Embryonic facial prominence (tissue), 1 donor: ENCODE measurements around the gene PSMB7.

ENCODE experiments used
- DNase-seq: peaks from one replicate; pipeline ENCODE4 v3.0.0-alpha.2; 2016; ENCODE audit errors: extremely low spot score

The PSMB7 gene

DNA sequence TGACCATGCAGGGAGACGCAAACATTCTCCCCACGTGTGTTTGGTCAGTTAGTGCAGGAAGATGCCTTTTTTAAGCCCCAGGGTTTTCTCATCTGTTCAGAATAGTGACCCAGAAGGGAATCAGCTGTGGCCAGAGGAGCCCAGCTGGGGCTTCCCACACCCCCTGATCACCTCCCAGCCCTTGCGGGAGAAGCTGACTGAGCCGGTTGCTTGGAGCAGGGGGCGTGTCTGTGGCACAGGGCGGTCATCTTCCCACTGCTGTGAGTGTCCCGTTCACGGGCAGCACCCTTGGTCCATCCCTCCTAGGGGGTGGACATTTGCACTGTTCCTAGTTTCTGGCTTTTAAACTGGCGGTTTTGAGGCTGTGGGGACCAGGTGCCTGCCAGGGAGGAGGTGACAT is 87.8 kb downstream of the PSMB7 start:
- no peak for DNase-seq

DNA sequence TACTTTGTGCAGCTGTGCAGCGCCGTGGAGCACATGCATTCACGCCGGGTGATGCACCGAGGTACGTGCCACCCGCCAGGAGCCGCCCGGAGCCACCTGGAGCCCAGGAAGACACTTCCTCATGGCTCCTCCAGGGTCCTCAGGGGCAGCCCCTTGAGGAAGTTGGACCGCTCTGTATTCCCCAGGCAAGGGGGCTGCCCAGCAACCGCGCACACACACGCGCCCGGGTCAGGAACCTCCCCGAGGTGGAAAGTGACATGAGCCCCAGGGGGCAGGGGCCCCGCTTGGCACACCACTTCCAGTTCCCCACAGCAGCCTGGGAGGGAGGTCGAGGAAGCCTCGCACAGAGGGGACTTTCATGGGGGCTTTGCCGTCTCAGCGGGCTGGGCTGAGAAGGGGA is 88.9 kb downstream of the PSMB7 start:
- DNase-seq, result no peak

DNA sequence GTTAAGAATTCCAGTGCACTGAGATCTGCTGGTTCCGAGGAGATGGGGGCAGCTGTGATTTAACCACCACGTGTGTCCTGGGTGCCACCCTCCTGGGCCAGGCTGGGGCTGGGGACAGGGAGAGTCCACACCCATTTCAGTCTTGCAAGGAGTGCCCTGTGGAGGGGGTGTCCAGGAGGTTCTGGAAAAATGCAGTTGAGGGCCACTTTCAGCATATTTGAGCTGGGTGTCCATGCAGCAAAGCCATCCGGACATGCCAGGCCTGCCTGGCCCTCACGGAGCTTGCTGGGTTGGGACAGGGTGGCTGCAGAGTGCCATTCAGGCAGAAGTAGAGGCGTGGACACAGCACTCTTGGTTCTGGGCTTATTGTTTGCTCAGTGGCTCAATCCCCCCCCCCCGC is 89.4 kb downstream of the PSMB7 start:
- no peak for DNase-seq

DNA sequence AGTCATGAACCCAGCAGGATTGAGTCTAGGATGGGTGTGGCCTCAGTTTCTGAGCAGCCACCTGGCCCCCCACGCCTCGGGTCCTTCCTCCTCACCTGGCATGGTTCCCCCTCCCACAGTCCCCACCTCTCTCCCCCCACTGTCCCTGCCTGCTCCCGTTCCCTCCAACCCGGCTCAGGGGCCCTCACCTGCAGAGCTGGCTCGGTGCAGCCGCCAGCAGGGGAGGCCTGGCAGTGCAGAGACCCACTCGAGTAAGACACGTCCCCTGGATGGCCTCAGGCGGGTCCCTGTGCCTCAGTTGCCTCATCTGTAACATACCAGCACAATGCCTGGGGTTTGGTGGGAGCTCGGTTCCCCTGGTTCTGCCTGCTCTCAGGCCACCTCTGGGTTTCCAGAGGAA is 91.3 kb downstream of the PSMB7 start:
- no peak for DNase-seq

DNA sequence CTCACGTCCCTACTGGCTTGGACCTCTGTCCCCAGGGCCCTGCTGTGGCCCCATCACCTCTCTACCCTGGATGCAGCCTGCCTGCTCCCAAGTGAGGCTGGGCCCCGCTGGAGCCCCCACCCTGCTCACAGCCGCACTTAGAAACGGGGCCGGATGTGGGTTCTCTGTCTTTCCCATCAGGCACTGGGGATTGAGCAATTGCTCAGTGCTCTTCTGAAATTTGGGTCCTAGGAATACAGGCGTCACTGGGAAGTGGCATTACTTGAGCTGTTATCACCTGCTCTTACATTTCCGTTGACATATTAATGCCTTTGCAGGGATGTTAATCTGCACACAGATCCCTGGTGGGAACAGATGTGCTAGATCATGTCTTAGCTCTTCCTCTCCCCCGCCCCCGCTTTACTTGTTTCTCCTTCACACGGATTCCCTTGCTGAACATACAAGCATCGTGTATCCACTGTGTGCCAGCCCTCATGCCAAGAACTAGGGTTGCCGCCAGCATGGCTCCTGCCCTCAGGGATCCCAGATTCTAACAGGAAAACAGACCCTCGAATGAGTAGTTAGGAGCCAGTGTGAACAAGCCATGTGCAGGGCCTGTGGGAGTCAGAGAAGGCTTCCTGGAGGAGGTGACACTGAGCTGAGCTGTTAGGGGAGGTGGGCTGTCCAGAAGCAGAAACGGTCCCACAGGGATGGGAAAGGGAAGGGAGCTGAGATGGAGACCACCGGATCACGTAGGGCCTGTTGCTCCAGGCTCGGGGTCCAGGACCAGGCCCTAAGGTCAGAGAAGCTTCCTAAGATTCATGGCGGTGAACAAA is 92.4 kb downstream of the PSMB7 start:
- DNase-seq, result no peak

DNA sequence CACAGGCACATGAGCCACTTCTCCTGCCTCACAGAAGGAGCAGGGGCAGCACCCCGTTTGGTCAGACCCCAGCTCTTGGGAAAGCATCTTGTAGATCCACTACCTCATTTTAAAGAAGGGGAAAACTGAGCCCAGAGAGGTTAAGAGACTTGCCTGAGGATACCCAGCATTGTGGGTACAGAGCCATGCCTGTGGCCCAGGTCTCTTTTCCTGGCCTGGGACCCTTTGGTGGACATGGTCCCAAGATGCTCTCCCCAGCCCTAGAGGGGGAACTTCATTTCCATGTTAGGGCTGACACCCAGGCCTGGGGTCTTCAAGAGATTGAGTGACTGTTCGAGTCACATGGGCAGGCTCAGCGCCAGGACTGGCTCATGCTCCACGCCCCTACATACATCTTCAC is 93.3 kb downstream of the PSMB7 start:
- DNase-seq, result no peak

DNA sequence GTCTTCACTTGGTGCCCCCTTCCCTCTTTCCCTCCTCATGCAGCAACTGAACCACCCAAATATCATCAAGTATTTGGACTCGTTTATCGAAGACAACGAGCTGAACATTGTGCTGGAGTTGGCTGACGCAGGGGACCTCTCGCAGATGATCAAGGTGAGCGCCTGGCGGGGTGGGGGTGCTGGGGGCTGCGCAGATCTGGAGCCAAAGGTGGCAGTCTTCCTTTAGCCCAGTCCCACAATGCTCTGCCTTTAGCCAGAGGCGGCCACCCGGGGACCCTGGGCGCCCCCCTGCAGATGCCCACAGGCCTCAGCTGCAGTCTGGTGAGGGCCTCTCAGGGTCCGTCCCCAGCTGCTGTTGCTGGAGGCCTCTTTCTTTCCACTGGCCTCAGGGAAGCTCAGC is 93.8 kb downstream of the PSMB7 start:
- no peak for DNase-seq

DNA sequence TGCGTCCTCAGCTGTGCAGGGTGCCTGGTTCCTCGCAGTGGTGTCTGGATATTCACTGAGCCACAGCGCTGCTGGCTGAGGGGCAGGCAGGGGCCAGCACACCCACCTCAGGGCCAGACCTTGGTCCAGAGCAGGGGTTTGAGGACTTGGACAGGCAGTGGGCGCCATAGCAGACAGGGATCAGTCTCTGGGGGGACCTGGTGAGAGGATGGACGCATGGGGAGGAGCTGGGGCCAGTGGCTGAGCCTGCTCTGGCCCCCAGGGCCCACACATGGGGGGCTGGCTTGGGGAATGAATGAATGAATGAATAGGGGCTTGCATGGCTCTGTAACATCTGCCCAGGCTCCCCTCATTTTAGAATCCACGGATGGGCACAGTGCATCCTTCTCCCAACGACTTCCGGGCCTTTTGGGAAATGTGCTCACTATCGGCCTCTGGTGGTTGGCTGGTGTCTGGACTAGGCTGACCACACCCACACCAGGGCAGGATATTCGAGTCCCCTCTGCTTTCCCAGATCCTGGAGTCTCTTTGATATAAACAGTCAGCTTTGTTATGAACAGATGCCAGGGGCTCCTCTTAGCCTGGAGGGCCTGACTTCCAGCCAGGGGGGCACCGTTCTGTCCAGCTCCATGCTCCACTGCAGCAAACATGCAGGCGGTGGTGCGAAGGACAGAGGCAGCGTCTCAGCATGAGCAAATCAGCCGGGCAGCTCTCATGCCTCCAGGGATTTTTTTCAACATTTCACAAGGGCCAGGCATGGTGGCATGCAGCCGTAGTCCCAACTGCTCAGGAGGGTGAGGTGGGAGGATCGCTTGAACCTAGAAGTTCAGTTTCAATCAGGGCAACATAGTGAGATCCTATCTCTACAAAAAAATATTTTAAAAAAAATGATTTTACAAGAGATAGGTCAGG is 94.9 kb downstream of the PSMB7 start:
- DNase-seq, result no peak

DNA sequence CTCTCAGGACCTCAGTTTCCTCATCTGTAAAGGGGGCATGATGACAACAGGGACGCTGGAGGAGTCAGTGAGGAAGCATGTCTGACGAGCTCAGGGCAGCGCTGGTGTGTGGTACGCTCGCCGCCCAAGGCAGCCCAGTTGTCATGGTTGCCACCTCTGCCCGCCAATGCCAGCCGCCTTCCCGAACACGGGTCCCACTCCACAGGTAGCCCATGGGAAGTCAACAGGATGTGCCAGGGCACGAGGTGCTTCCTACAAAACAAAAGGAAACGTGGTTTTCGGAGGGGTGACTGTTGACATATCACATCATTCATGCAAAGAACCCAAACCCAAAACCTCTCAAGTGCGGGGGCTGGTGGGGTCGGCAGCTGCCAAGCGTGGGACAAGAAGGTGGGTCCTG is 99.4 kb downstream of the PSMB7 start:
- DNase-seq, result no peak

DNA sequence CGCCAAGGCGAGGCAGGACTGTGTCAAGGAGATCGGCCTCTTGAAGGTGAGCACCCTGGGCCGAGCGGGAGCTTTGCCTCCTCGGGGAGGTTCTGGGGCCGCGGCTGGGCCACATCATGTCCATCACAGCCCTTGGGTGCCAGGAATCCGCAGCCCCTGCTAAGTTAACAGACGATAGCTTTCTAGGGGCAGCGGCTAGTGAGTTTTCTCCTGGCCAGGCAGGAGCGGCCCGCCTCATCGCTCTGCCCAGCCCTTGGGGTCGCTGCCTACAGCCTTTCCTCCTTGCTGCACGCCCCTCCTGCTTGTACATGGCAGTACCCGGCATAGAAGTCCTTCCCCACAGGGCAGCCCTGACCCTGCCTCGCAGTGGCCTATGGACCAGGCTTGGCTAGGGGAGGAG is 101.3 kb downstream of the PSMB7 start:
- no peak for DNase-seq

DNA sequence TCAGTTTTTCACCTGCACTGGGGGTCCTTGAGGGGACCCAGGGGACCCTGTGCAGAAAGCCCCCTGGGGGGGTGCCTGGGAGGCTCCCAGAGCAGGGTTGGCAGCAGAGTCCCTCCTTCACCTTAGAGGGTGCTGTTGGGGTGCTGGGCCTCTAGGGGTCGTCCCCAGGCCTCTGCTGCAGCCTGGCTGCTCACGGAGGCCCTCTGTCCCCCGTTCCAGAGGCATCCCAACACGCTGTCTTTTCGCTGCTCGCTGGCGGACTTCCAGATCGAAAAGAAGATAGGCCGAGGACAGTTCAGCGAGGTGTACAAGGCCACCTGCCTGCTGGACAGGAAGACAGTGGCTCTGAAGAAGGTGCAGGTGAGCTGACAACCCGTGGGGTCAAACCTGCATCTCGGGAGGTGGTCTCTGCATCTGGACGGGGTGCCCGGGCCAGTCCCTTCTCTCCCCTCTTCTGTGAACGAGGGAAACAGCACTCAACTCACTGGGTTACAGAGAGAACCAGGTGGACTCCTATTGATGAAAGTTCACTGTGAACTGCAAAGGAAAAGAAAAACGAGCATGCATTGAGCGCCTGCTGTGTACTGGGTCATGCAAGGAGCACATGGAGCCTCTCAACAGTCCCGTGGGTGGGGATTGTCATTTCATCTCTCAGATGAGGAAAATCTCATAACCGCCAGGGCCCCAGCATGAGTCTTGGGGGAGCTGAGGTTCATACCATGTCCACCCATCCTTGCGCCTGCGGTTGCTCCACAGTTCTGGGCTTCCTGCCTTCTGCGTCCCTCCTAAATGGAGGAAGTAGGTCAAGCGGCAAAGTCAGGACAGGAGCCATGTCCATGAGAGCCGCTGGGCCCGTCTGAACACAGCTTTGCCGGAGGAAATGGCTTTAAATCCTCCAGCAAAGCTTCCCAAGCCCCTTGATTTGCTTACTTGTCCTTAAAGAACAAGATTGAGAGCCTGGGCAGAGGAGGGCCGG is 102.7 kb downstream of the PSMB7 start:
- no peak for DNase-seq

DNA sequence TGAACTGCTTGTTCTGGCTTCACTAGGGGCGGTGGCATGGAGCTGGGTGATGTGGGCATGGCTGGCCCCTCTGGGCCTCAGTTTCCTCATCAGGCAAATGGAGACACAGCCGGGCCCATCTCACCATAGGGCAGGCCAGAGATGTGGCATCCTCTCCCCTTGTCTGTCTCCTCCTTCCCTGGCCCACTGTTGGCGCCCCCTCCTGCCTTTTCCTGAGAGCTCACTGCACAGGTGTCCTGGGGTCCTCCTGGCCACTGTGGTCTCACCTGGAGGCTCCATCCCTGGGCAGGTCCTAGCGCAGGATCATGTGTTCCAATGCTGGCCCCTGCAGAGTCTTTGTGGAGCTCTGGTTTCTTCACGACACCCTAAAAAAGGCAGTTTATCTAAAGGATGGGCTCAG is 104.0 kb downstream of the PSMB7 start:
- no peak for DNase-seq

DNA sequence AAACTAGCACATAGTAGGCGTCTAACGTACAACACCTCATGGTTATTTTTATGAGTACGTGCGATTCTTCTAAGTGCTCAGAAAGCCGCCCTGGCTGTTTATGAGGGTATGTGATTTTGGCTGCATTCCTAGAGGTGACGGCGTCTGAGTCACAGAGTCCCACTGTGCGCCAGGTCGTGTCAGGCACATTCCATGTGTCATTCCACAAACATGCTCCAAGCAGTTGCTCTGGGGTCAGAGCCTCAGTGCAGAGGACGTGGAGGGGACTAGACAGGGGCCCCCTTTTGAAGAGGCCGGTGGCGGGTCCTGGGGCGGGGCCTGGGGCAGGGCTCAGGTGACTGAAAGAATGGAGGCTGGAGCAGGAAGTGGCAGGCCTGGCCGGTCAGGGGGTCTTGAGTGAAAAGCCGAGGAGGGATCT is 105.6 kb downstream of the PSMB7 start:
- no peak for DNase-seq

DNA sequence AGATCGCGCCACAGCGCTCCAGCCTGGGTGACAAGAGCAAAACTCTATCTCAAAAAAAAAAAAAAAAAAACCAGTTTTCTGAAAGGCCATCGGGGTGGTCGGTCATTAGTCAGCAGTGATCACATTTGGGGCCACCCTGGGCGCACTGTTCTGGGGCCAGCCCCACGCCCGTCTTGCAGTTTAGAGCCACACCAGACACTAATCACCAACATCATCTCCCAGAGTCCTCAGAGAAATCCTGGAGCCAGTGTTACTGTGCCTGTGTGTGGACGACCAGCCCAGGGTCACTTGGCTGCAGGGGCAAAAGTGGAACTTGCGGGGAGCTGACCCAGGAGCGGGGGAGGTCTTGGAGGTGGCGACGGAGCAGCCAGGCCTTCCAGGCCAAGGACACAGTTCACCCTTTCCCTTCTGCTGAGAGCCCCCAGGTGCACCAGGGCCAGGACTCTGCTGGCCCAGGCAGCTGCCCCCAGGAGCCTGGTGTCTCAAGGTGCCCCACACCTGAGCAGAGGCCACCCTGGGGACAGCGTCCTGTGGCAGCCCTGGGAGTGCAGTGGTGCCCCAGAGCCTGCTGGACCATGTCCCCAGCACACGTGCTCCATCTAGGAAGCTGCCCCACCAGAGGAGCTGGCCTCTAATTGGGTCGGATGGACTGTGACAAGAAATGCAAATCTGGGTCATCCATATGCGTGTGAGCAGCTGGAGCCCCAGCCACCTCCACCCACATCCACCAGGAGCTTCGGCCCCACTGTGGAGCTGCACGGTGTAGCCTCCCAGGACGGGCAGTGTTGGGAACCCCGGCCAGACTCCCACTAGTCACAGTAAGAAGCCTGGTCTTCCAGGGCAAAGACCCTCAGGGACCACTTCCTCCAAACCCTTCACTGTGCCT is 106.4 kb downstream of the PSMB7 start:
- no peak for DNase-seq

DNA sequence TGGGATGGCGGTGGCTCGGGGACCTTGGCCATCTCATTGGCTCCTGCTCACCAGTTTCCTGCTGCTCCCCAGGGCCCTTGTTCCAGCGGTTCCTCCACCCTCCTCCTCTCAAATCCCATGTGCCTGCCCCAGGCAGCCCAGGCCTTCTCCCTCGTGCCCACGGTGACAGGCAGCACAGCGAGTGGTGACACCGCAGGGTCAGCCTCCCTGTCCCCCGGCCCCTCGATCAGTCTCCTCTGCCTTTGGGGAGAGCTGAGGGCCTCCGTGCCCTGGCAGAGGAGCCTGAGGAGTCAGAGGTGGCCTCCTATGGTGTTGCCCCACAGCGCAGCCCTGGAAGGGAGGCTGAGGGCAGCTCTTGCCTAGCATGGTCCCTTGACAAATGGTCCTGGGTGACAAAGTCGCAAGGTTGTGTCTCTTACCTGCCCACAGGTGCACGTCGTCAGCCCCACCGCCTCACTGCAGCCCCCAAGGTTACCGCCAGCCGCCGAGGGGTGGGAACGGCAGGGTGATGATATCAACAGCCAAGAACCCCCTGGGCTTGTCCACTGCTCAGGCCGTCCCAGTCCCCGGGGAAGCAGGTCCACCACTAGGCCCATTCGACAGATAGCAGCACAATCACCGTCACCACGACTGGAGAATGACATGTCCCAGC is 107.7 kb downstream of the PSMB7 start:
- DNase-seq, result no peak

DNA sequence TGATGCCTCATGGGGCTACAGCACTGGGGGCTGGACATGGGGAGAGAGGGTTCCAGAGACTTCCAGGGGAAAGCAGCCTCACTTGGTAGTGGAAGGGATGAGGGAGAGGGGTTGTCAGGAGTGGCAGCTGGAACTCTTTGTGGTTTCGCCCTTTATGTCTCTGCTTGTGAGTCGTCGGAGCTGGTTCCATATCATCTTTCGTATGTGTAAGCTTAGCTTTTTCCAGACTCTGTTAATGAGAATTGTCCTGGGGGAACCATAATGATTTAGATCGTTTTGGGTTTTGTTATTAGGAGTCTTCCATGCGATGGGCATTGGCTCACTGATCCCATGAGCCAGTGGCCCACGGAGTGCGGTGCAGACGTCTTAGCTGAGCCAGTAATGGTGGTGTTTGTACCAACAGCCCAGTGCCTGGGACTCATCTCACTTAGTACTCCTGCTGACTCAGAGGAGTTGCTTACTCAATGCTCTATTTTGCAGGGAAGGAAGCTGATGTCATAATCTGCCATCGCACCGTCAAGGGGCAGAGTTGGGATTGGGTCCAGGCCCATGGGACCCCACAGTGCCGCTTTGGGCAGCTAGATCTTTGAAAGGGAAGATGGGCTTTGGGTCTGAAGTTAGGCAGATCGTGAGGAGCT is 109.0 kb downstream of the PSMB7 start:
- DNase-seq, result no peak

DNA sequence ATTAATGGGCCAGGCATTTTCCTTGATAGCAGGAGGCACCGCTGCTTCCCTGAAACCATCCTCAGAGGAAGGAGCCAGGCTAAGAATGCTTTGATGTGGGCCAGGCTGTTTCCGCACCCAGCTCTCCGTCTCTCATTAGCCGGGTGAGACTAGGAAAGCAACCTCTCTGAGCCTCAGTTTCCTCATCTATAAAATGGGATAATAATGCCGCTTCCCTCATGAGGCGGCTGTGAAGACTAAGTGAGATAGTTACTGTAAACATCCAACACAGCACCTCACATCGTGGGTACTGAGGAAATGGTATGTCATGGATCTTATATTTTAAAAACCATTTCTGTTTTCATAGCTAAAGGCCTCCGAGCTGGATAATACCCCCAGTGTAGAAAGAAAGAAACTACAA is 111.0 kb downstream of the PSMB7 start:
- no peak for DNase-seq

DNA sequence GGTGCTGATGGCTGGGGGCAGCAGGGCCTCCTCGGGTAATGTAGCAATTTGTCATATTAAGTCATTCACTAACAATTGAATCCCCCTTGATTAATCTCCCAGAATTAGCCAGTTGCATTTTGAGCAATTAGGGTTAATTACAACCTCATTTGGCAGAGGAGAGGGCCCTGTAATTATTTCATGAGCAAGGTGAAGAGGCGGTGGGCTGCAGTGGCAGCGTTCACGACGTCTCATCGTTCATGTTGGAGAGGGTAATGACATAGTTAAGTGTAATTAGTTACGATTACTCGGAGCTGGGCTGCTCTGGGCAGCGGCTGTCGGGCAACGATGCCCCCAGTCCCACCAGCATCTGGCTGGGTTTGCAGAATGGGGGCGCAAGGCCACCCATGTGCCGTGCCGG is 111.5 kb downstream of the PSMB7 start:
- no peak for DNase-seq
